SU-DHL-6 (cell line): ENCODE measurements around the gene CERKL.

Experiments
- EZH2phosphoT487 ChIP-seq: fragments of 200-600 bp; sonication (generic), shearing (Covaris generic); conservative IDR thresholded peaks from 2 replicates; pipeline ENCODE4 v1.6.1; 2018; ENCODE audit warnings: mild to moderate bottlenecking, antibody characterized with exemption, low read length, moderate library complexity, mixed read lengths
- TF ChIP-seq, protein P1 (sequence below): fragments of 200-600 bp; sonication (generic); IDR thresholded peaks from one replicate; pipeline ENCODE4 v1.5.1; 2017; ENCODE audit warnings: antibody characterized with exemption, mild to moderate bottlenecking, low read length, moderate library complexity; ENCODE audit not compliant: insufficient read depth, poor library complexity, severe bottlenecking

DNA sequence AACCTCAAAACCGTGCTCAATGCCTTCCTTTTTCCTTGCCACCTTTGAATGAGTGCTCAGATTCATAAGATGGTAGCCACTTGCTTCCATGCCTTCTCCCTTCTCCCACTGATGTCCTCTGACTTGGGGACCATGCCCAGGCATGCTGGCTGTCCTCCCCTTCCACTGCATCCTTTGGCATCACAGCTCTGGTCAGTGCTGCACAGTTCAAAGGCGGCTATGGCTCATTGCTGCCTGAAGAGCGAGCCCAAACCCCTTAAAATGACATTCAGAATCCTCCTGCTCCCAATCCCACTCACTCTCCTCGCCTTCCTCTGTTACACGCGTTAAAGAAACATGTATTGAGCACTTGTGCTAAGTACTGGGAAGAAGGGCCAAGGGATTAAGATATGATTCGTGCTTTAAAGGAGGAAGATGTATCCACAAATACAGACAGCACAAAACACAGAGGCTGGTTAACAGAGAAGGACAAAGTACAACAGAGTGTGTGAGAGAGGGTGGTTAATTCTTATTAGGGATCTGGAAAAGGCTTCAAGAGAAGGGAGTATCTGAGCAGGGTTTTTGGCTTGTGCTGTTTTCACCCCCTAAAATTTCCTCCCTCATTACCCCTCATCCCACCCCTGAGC lies 81.8 kb downstream of the CERKL start:
- TF ChIP-seq, protein P1, sequence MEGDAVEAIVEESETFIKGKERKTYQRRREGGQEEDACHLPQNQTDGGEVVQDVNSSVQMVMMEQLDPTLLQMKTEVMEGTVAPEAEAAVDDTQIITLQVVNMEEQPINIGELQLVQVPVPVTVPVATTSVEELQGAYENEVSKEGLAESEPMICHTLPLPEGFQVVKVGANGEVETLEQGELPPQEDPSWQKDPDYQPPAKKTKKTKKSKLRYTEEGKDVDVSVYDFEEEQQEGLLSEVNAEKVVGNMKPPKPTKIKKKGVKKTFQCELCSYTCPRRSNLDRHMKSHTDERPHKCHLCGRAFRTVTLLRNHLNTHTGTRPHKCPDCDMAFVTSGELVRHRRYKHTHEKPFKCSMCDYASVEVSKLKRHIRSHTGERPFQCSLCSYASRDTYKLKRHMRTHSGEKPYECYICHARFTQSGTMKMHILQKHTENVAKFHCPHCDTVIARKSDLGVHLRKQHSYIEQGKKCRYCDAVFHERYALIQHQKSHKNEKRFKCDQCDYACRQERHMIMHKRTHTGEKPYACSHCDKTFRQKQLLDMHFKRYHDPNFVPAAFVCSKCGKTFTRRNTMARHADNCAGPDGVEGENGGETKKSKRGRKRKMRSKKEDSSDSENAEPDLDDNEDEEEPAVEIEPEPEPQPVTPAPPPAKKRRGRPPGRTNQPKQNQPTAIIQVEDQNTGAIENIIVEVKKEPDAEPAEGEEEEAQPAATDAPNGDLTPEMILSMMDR, result no peak
- TF ChIP-seq EZH2phosphoT487, result no peak
